ENCODE measurements around the gene NOPCHAP1. TPM values are rescaled to one million over a fixed set of nuclear protein-coding genes. Genes with fewer than 3 reads are reported as not detected.

NOPCHAP1 gene
- total RNA-seq, 2 donors from 2014 or later: 26.1 to 29.1 TPM

DNA sequence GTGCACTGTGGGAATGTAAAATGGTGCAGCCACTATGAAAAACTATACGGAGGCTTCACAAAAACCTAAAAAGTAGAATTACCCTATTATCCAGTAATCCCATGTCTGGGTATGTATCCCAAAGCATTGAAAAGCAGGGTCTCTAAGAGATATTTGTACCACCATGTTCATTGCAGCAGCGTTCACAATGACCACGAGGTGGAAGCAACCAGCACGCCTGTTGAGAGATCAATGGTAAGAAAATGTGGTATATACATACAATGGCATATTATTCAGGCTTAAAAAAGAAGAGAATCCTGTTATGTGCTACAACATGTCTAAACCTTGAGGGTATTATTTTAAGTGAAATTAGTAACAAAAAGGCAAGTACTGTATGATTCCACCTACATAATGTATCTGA is 910 bp upstream of the NOPCHAP1 start:
- peaks cover 21% of the 10 kb centered on the region for H3K36me3 ChIP-seq (ENCODE audit: control insufficient read depth, insufficient read depth, low read length)
- H3K4me1 ChIP-seq (ENCODE audit: control insufficient read depth, insufficient read depth, low read length): no peaks in the 10 kb centered on the region
- DNase-seq: no peak
- H3K4me3 ChIP-seq (ENCODE audit: low read length): no peak overlapping the region
- TF ChIP-seq, protein P1, sequence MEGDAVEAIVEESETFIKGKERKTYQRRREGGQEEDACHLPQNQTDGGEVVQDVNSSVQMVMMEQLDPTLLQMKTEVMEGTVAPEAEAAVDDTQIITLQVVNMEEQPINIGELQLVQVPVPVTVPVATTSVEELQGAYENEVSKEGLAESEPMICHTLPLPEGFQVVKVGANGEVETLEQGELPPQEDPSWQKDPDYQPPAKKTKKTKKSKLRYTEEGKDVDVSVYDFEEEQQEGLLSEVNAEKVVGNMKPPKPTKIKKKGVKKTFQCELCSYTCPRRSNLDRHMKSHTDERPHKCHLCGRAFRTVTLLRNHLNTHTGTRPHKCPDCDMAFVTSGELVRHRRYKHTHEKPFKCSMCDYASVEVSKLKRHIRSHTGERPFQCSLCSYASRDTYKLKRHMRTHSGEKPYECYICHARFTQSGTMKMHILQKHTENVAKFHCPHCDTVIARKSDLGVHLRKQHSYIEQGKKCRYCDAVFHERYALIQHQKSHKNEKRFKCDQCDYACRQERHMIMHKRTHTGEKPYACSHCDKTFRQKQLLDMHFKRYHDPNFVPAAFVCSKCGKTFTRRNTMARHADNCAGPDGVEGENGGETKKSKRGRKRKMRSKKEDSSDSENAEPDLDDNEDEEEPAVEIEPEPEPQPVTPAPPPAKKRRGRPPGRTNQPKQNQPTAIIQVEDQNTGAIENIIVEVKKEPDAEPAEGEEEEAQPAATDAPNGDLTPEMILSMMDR (conservative IDR thresholded peaks at IDR 0.05): no peak
- Mint-ChIP-seq H3K9me3 (no peaks in the 10 kb centered on the region), H3K27ac (no peak overlapping the region), H3K4me1 (peaks cover 8% of the 10 kb centered on the region), H3K36me3 (ENCODE audit: low read depth) (peaks cover 17% of the 10 kb centered on the region), H3K4me3 (peak overlapping the region; percentile 75), H3K27me3 (ENCODE audit: insufficient read depth) (peaks cover 9% of the 10 kb centered on the region)
- H3K9me3 ChIP-seq (ENCODE audit: control insufficient read depth, low read length): no peaks in the 10 kb centered on the region
- 83% methylated on average over 4 of the region's 4 CpGs; no CpG with 5 or more reads in 1 of the 2 experiments for WGBS, 2 experiments (ENCODE audit: insufficient coverage in 1 of 2, insufficient read length in 1 of 2)
- no peak overlapping the region for H3K9ac ChIP-seq (ENCODE audit: extremely low read depth, low read length, poor library complexity, severe bottlenecking)
- H3K27ac ChIP-seq (ENCODE audit: low read depth, low read length): no peak overlapping the region
- H3K27me3 ChIP-seq (ENCODE audit: control insufficient read depth, insufficient read depth, low read length, poor library complexity, severe bottlenecking): no peaks in the 10 kb centered on the region

DNA sequence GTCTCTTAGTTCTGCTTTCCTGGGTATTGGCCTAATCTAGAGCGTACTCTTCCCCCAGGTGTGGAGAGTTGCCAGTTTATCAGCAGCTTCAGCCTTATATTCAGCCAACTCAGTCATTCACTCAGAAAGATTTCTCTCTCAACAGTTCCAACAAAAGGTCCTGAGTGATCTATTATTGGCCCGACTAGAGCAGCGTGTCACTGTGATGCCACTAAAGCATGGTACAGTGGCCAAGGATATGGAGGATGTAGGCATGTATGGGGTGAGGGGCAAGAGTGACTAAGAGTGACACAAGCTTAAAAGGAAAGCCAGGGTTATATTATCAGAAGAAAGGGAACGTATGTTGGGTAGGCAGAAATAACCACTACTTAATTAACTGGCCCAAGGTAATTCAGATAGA is 4.8 kb downstream of the NOPCHAP1 start:
- Histone ChIP-seq H3K9ac (ENCODE audit: extremely low read depth, low read length, poor library complexity, severe bottlenecking) (no peak overlapping the region), H3K36me3 (ENCODE audit: control insufficient read depth, insufficient read depth, low read length) (peaks cover 74% of the 10 kb centered on the region), H3K4me3 (ENCODE audit: low read length) (no peak overlapping the region), H3K4me1 (ENCODE audit: control insufficient read depth, insufficient read depth, low read length) (no peaks in the 10 kb centered on the region), H3K9me3 (ENCODE audit: control insufficient read depth, low read length) (no peaks in the 10 kb centered on the region), H3K27ac (ENCODE audit: low read depth, low read length) (no peak overlapping the region), H3K27me3 (ENCODE audit: control insufficient read depth, insufficient read depth, low read length, poor library complexity, severe bottlenecking) (no peaks in the 10 kb centered on the region)
- Mint-ChIP-seq H3K27ac (no peak overlapping the region), H3K4me1 (peaks cover 8% of the 10 kb centered on the region), H3K9me3 (no peaks in the 10 kb centered on the region), H3K36me3 (ENCODE audit: low read depth) (peaks cover 67% of the 10 kb centered on the region), H3K4me3 (no peak overlapping the region), H3K27me3 (ENCODE audit: insufficient read depth) (no peaks in the 10 kb centered on the region)
- no peak for DNase-seq
- TF ChIP-seq, protein P1 (conservative IDR thresholded peaks at IDR 0.05): no peak
- 97 to 100% methylated on average over 2 to 4 of the region's 4 CpGs for WGBS, 2 experiments (ENCODE audit: insufficient coverage in 1 of 2, insufficient read length in 1 of 2)

DNA sequence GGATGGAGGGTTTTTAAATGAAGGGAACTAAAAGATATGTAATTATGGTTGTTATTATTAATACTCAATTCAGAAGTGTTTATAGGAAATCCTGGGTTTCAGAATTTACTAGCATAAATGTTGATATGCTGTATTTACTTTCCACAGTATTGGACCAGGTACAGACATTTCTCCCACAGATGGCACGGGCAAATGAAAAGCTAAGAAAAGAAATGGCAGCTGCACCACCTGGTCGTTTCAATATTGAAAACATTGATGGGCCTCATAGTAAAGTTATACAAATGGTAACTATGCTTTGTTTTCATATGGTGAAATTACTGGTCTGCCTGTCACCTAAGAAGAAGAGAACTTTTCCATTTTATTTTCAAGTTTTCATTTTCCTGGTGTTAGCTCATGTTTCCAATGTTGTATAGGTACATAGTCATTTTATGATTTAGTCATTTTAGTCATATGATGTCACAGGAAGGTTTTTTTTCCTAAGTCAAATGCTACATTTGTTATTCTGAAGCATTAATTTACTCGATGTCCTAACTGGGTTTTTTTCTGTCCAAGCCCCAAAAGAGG is 5.5 kb downstream of the NOPCHAP1 start:
- no peak for DNase-seq
- Mint-ChIP-seq H3K9me3 (no peaks in the 10 kb centered on the region), H3K27ac (no peak overlapping the region), H3K27me3 (ENCODE audit: insufficient read depth) (no peaks in the 10 kb centered on the region), H3K4me3 (no peak overlapping the region), H3K4me1 (peaks cover 8% of the 10 kb centered on the region), H3K36me3 (ENCODE audit: low read depth) (peaks cover 70% of the 10 kb centered on the region)
- Histone ChIP-seq H3K9ac (ENCODE audit: extremely low read depth, low read length, poor library complexity, severe bottlenecking) (no peak overlapping the region), H3K36me3 (ENCODE audit: control insufficient read depth, insufficient read depth, low read length) (peaks cover 80% of the 10 kb centered on the region), H3K4me1 (ENCODE audit: control insufficient read depth, insufficient read depth, low read length) (no peaks in the 10 kb centered on the region), H3K27me3 (ENCODE audit: control insufficient read depth, insufficient read depth, low read length, poor library complexity, severe bottlenecking) (no peaks in the 10 kb centered on the region), H3K4me3 (ENCODE audit: low read length) (no peak overlapping the region), H3K27ac (ENCODE audit: low read depth, low read length) (no peak overlapping the region), H3K9me3 (ENCODE audit: control insufficient read depth, low read length) (no peaks in the 10 kb centered on the region)
- WGBS, 2 experiments (ENCODE audit: insufficient coverage in 1 of 2, insufficient read length in 1 of 2): 85 to 88% methylated on average over 2 to 3 of the region's 3 CpGs
- TF ChIP-seq, protein P1 (conservative IDR thresholded peaks at IDR 0.05): no peak
